Parathyroid adenoma (tissue), 2 donors: ENCODE data around the gene OSBPL1A.

Experiments
- H2AFZ ChIP-seq: fragments of 300-600 bp; sonication (generic); one replicate; pipeline ENCODE4 v1.7.0; 2017; ENCODE audit warnings: antibody characterized with exemption, mild to moderate bottlenecking
- H3K27ac ChIP-seq: fragments of 300-600 bp; sonication (generic); one replicate; pipeline ENCODE4 v1.7.0; 2017
- H3K27me3 ChIP-seq: fragments of 300-600 bp; sonication (generic); one replicate; pipeline ENCODE4 v1.7.0; 2017; ENCODE audit warnings: low read length; ENCODE audit not compliant: control insufficient read depth, insufficient read depth
- H3K36me3 ChIP-seq: fragments of 300-600 bp; sonication (generic); one replicate; pipeline ENCODE4 v1.7.0; 2017; ENCODE audit warnings: low read length; ENCODE audit not compliant: control insufficient read depth, insufficient read depth
- H3K4me1 ChIP-seq: fragments of 300-600 bp; sonication (generic); one replicate; pipeline ENCODE4 v1.7.0; 2017; ENCODE audit warnings: control low read depth
- H3K4me2 ChIP-seq: fragments of 300-600 bp; sonication (generic); one replicate; pipeline ENCODE4 v1.7.0; 2017; ENCODE audit warnings: low read length
- H3K4me3 ChIP-seq: fragments of 300-600 bp; sonication (generic); one replicate; pipeline ENCODE4 v1.7.0; 2017; ENCODE audit warnings: low read depth, low read length
- H3K79me2 ChIP-seq: fragments of 300-600 bp; sonication (generic); one replicate; pipeline ENCODE4 v1.7.0; 2017; ENCODE audit warnings: control low read depth
- H3K9ac ChIP-seq: fragments of 300-600 bp; sonication (generic); one replicate; pipeline ENCODE4 v1.7.0; 2017; ENCODE audit warnings: mild to moderate bottlenecking
- H3K9me3 ChIP-seq: fragments of 300-600 bp; sonication (generic); one replicate; pipeline ENCODE4 v1.7.0; 2017; ENCODE audit warnings: low read length; ENCODE audit not compliant: control insufficient read depth
- TF ChIP-seq, protein P1 (sequence below): fragments of 300-600 bp; sonication (generic); IDR thresholded peaks from one replicate; pipeline ENCODE4 v1.7.0; 2017; ENCODE audit warnings: antibody characterized with exemption, mild to moderate bottlenecking
- donor health status: primary hyperparathyroidism.

Gene OSBPL1A

DNA sequence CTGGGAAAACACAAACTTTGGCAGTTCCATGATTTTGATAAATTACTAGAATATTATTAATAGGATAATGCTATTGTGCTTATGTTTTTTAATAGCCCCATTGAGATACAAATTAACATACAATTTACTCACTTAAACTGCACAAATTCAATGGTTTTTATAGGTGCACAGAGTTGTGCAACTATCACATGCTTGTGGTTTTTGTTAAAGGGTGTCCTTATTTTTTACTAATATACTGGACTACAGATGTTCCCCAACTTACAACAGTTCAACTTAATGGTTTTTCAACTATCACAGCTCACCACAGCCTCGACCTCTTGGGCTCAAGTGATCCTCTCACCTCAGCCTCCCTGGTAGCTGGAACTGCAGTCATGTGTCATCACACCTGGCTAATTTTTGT is 76.6 kb downstream of the OSBPL1A start:
- no peaks in the 10 kb centered on the region for H3K36me3 ChIP-seq
- no peak overlapping the region for H3K9ac ChIP-seq
- H2AFZ ChIP-seq: no peak overlapping the region
- no peaks in the 10 kb centered on the region for H3K4me1 ChIP-seq
- no peaks in the 10 kb centered on the region for H3K9me3 ChIP-seq
- TF ChIP-seq, protein P1, sequence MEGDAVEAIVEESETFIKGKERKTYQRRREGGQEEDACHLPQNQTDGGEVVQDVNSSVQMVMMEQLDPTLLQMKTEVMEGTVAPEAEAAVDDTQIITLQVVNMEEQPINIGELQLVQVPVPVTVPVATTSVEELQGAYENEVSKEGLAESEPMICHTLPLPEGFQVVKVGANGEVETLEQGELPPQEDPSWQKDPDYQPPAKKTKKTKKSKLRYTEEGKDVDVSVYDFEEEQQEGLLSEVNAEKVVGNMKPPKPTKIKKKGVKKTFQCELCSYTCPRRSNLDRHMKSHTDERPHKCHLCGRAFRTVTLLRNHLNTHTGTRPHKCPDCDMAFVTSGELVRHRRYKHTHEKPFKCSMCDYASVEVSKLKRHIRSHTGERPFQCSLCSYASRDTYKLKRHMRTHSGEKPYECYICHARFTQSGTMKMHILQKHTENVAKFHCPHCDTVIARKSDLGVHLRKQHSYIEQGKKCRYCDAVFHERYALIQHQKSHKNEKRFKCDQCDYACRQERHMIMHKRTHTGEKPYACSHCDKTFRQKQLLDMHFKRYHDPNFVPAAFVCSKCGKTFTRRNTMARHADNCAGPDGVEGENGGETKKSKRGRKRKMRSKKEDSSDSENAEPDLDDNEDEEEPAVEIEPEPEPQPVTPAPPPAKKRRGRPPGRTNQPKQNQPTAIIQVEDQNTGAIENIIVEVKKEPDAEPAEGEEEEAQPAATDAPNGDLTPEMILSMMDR: no peak
- H3K4me3 ChIP-seq: no peak overlapping the region
- no peaks in the 10 kb centered on the region for H3K79me2 ChIP-seq
- H3K27ac ChIP-seq: no peak overlapping the region
- H3K4me2 ChIP-seq: no peak overlapping the region
- H3K27me3 ChIP-seq: no peaks in the 10 kb centered on the region

DNA sequence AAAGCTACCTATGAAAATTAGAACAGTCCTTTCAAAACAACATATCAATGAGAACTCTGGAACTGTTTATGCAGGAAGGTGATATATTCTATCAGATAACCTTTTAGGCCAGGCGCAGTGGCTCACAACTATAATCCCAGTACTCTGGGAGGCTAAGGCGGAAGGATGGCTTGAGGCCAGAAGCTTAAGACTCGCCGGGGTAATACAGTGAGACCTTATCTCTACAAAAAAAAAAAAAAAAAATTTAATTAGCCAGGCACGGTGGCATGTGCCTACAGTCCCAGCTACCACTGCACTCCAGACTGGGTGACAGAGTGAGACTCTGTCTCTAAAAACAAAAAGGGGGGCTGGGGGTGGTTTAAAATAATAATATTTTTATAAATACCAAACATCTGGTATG is 77.9 kb downstream of the OSBPL1A start:
- Histone ChIP-seq H2AFZ (no peak overlapping the region), H3K9ac (no peak overlapping the region), H3K79me2 (no peaks in the 10 kb centered on the region), H3K36me3 (no peaks in the 10 kb centered on the region), H3K4me3 (no peak overlapping the region), H3K4me2 (no peak overlapping the region), H3K27me3 (no peaks in the 10 kb centered on the region), H3K27ac (no peak overlapping the region), H3K4me1 (no peaks in the 10 kb centered on the region), H3K9me3 (no peaks in the 10 kb centered on the region)
- TF ChIP-seq, protein P1: no peak

DNA sequence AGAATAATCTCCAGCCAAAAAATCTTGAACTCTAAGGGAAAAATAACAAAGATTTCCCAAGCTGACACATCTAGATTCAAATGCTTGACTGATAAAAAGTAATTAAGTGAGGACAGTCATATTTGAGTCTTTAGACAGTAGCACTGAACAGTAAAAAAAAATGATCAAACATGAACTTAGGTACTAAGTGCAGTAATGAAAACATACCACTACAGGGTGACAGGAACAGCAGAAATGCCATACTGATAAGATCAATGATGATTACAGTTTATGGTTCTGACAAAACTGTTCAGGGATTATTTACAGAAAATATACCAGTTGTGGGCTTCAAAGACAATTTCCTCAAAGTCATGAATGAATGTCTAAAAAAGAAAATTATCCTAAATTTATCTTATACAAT is 80.3 kb downstream of the OSBPL1A start:
- Histone ChIP-seq H3K9me3 (no peaks in the 10 kb centered on the region), H3K36me3 (no peaks in the 10 kb centered on the region), H3K27ac (no peak overlapping the region), H3K27me3 (no peaks in the 10 kb centered on the region), H3K79me2 (no peaks in the 10 kb centered on the region), H3K4me2 (no peak overlapping the region), H3K4me3 (no peak overlapping the region), H3K9ac (no peak overlapping the region), H3K4me1 (no peaks in the 10 kb centered on the region), H2AFZ (peak overlapping the region; percentile 25)
- TF ChIP-seq, protein P1: no peak

DNA sequence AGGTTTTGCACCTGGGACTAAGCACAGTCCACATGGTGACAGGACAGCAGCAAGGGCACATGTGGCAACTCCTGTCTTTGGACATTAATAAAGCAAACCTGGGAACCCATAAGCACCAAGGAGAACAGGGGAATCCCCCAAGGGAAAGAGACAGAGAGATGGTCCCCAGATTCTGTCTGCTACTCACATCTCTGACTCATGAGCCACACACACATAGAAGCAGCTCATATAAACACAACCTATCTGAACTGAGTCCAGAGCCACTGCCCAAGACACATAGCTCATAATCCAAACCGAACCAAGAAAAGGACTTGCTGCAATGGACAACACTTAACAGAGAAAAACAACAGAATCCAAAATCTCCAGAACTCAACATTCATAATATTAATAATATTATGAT is 82.5 kb downstream of the OSBPL1A start:
- Histone ChIP-seq H3K4me2 (no peak overlapping the region), H3K36me3 (no peaks in the 10 kb centered on the region), H2AFZ (no peak overlapping the region), H3K9ac (no peak overlapping the region), H3K27me3 (no peaks in the 10 kb centered on the region), H3K4me1 (no peaks in the 10 kb centered on the region), H3K9me3 (no peaks in the 10 kb centered on the region), H3K79me2 (no peaks in the 10 kb centered on the region), H3K4me3 (no peak overlapping the region), H3K27ac (no peak overlapping the region)
- TF ChIP-seq, protein P1: no peak

DNA sequence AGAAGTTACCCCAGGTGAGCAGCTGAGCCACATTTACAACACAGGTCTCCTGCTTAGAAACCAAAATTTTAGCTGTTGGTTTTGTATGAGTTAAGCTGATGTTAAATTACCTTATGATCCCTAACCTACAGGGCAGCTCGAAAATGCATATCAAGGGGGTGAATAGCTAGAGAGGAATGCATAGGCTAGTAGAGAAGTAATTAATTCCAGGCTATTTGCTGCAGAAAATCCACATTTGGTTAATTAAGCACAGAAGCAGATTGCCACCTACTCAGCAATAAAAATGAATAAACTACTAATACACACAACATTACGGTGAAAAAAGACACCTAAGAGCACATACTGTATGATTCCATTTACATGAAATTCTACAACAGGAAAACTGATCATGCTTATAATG is 91.4 kb downstream of the OSBPL1A start:
- H3K9ac ChIP-seq: no peak overlapping the region
- no peak overlapping the region for H3K4me3 ChIP-seq
- H3K36me3 ChIP-seq: no peaks in the 10 kb centered on the region
- H3K79me2 ChIP-seq: no peaks in the 10 kb centered on the region
- no peak overlapping the region for H3K4me2 ChIP-seq
- H3K9me3 ChIP-seq: no peaks in the 10 kb centered on the region
- H3K27me3 ChIP-seq: no peaks in the 10 kb centered on the region
- TF ChIP-seq, protein P1: no peak
- H3K4me1 ChIP-seq: no peaks in the 10 kb centered on the region
- no peak overlapping the region for H2AFZ ChIP-seq
- no peak overlapping the region for H3K27ac ChIP-seq
